SKM-1 (cell line): ENCODE results near the gene SIT1.

Experiments
- DNase-seq: peaks from one replicate; lab custom pipeline; 2025; ENCODE audit not compliant: unreplicated experiment; lab: John Stamatoyannopoulos, UW

Gene SIT1

DNA sequence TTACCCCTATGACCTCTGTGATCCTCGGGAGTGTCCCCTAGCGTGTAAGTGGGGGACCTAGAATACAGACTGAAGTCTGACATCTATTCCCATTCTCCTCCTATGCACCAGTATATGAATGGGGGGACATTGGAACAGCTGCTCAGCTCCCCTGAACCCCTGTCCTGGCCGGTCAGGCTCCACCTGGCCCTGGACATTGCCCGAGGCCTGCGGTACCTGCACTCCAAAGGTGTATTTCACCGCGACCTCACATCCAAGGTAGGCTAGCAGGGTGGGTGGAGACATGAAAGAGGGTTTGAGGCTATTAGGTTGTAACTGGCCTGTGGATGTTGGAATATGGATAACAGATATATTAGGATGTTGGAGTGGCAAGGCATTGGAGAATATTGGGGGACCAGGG is 44.0 kb downstream of the SIT1 start:
- DNase-seq: no peak

DNA sequence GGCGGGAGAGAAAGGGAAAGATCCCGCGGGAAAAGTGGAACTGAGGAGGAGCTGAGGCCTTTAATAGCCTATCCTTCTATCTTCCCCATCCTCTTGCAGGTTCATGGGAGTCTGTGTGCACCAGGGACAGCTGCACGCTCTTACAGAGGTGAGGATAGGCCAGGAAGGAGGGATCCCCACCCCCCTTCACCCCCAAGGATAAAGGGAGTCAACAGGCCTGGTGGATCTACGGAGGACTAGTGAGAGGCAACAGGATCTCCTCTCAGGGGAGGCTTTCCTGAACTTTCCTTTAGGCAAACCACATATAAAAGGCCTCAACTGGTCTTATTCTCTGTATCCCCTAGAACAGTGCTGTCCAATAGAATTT is 44.6 kb downstream of the SIT1 start:
- no peak for DNase-seq

DNA sequence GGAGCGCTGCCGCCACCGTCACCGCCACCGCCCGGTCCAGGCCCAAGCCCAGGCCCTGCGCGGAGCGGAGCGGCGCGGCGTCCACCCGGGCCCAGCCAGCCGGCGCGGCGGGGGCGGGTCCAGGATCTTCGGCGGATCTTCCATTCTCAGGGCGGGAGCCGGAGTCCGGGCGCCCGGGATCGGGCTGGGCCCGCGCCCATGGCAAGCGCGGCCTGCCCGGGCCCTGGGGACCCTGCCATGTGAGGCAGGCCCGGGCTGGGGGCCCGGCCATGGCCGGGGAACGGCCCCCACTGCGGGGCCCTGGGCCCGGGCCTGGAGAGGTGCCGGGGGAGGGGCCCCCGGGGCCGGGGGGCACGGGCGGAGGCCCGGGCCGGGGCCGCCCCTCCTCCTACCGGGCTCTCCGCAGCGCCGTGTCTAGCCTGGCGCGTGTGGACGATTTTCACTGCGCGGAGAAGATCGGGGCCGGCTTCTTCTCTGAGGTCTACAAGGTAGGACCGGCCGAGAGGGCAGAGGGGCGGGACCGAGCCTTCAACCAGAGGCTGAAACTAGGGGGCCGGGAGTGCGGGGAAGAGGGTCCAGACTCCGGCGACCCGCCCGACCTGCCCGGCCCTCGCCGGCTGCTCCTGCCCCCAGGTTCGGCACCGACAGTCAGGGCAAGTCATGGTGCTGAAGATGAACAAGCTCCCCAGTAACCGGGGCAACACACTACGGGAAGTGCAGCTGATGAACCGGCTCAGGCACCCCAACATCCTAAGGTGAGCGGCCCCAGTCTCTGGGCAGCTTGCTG is 45.2 kb downstream of the SIT1 start:
- no peak for DNase-seq

DNA sequence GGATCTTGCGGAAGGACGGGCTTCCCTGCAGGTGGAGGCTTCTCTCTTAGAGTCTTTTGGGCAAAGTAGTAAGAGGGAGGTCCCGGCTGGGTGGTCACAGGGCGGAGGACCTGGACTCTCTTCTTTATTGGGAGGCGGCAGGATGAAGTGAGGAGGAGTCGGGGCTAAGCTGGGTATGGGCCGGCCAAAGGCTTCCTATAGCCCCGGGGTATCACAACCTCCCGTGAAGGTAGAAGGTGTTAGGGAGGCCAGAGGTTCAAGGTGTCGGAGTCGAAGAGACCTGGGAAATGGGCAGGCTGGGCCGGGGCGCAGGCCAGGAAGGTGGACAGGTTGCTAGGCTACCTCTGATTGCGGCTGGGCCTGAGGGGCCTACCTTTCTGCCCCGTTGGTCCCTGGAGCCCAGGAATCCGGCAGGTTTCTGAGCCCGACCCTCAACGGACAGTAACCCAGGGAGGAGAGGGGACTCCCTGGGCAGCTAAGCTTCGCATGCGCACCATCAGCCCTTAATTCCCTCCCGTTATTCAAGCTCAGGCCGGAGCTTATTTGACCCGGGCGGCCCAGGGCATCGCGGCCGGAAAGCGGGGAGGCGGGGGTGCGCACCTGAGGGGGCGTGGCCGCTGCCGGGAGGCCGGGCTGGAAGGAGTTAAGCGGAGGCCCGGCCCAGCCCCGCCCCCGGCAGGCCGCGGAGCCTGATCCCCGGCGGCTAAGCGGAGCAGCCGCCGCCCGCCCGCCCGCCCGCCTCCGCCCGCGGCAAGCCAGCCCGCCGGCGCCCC is 46.0 kb downstream of the SIT1 start, which contains the start of gene TESK1:
Gene TESK1, plus strand, starts transcription at position 685 of the 773 bp plus-strand sequence. CDS start 358 bp downstream, outside the sequence.
- peak; percentile 19 for DNase-seq

DNA sequence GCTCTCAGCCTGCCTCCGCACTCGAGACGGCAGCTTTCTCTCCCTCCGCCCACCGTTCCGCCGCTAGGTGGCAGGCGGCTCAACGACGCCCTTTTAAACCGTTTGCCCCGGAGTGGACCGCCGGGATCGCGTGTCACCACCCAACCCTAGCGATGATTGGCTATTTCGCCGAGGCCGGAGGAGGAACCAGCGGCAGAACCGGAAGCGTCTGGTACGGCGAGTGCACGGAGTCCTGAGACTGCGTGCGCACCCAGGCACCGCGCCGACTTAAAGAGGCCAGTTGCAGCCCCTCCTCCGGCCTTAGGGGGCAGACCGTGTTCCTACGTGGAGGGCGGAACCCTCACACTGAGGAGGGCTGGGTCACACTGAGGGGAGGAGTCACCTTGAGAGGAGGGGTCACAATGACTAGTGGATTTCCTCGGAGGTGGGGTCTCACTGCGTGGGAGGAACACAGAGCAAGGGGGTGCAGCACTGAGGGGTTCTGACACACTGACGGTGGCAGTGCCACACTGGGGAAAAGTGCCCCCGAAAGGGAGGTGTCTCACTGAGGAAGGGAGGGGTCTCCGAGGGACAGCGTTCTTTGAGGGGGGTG is 46.6 kb downstream of the SIT1 start:
- DNase-seq: peak; percentile 98

DNA sequence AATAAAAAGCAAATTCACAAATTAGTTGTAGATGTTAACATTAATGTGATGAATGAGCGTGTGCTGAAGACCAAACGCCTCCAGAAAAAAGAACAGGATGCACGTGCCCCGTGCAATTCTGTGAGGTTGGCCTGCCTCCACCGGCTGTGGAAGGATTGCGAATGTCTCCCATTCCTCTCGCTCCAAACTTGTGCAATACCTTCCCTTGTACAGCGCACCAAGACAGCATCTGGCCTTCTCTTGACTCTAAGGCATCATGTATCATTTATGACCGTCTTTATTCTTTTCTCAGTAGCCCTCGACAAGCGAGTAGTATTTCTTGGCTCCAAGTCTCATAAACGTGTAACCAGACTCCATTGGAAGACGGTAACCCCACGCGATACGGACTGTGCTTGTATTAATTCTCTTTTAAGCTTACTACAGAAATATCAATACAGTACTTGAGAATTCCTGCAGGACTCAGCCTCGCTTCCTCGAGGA is 47.2 kb downstream of the SIT1 start:
- peak; percentile 32 for DNase-seq

DNA sequence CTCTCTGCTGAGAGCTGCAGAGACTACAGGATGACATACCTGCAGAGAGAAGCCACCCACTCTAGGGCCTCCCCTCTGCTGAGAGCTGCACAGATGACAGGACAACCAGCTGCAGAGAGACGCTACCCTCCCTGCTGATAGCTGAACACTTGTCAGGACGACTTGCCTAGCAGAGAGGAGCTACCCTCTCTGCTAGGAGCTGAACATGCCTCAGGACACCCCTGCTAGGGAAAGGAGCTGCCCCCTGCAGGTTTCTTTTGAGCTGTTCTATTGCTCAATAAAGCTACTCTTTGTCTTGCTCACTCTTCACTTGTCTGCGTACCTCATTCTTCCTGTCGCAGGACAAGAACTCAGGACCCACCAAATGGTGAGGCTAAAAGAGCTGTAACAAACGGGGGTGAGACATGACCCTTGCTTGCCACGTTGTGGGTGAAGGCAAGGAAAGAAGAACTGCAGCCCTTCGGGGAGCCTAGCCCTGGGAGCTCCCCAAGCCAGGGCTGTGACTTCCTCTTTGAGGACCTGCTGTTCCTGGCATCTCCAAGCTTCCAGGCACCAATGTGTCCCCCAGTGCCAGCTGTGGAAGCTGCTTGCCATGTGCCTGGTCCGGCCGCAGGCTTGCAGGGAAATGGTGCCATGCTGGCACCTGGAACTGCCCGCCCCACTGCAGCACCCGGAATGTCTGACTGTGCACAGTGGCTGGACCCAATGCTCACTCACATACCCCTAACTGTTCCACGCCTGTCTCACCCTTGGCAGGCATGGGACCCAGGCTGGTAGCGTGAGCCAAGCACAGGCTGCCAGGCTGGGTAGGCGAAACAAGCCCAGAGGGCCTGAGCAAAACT is 50.7 kb downstream of the SIT1 start:
- no peak for DNase-seq
